HEK293T (cell line): ENCODE measurements around the gene NFKBIB.

Source experiments
- CTCF ChIA-PET: fragments of 350-600 bp; formaldehyde crosslinking; extraction: SDS; loops from one replicate; lab custom pipeline; 2021; ENCODE audit warnings: antibody characterized with exemption, inconsistent platforms; lab: Yijun Ruan, JAX
- POLR2A ChIA-PET: fragments of 350-600 bp; formaldehyde crosslinking; extraction: SDS; loops from one replicate; lab custom pipeline; 2020; ENCODE audit warnings: antibody characterized with exemption, inconsistent platforms; lab: Yijun Ruan, JAX
- DNase-seq: peaks from one replicate; pipeline ENCODE4 v3.0.0; 2012; ENCODE audit warnings: mixed read lengths; ENCODE audit errors: extremely low spot score
- ARNT ChIP-seq: fragments of 450-650 bp; IDR thresholded peaks from 2 replicates; pipeline ENCODE4 v1.6.1; 2017; ENCODE audit warnings: mild to moderate bottlenecking
- BHLHE40 ChIP-seq: fragments of 450-650 bp; IDR thresholded peaks from 2 replicates; pipeline ENCODE4 v1.6.1; 2016; ENCODE audit warnings: mild to moderate bottlenecking, moderate library complexity, borderline replicate concordance
- CTBP1 ChIP-seq: fragments of 450-650 bp; IDR thresholded peaks from 2 replicates; pipeline ENCODE4 v1.6.1; 2016; ENCODE audit warnings: borderline replicate concordance
- ELF4 ChIP-seq: fragments of 450-650 bp; IDR thresholded peaks from 2 replicates; pipeline ENCODE4 v1.6.1; 2017; ENCODE audit warnings: antibody characterized with exemption
- FOXA1 ChIP-seq: fragments of 450-650 bp; IDR thresholded peaks from 2 replicates; pipeline ENCODE4 v1.6.1; 2016; ENCODE audit warnings: mild to moderate bottlenecking
- FOXK2 ChIP-seq: fragments of 450-650 bp; IDR thresholded peaks from 2 replicates; pipeline ENCODE4 v1.6.1; 2016; ENCODE audit warnings: mild to moderate bottlenecking
- FOXM1 ChIP-seq: fragments of 450-650 bp; IDR thresholded peaks from 2 replicates; pipeline ENCODE4 v1.6.1; 2017; ENCODE audit warnings: mild to moderate bottlenecking, borderline replicate concordance
- HDGF ChIP-seq: fragments of 450-650 bp; IDR thresholded peaks from 2 replicates; pipeline ENCODE4 v1.6.1; 2017; ENCODE audit warnings: antibody characterized with exemption, borderline replicate concordance
- L3MBTL2 ChIP-seq: fragments of 450-650 bp; conservative IDR thresholded peaks from 2 replicates; pipeline ENCODE4 v1.6.1; 2016; ENCODE audit warnings: mild to moderate bottlenecking
- LEF1 ChIP-seq: fragments of 450-650 bp; IDR thresholded peaks from 2 replicates; pipeline ENCODE4 v1.6.1; 2017; ENCODE audit warnings: mild to moderate bottlenecking, borderline replicate concordance
- NFRKB ChIP-seq: fragments of 450-650 bp; IDR thresholded peaks from 2 replicates; pipeline ENCODE4 v1.6.1; 2016; ENCODE audit warnings: mild to moderate bottlenecking, moderate library complexity
- PKNOX1 ChIP-seq: fragments of 450-650 bp; IDR thresholded peaks from 2 replicates; pipeline ENCODE4 v1.6.1; 2016
- SP1 ChIP-seq: fragments of 450-650 bp; IDR thresholded peaks from 2 replicates; pipeline ENCODE4 v1.6.1; 2017
- SUZ12 ChIP-seq: fragments of 450-650 bp; IDR thresholded peaks from 2 replicates; pipeline ENCODE4 v1.6.1; 2016; ENCODE audit warnings: mild to moderate bottlenecking
- TARDBP ChIP-seq: fragments of 450-650 bp; IDR thresholded peaks from 2 replicates; pipeline ENCODE4 v1.6.1; 2016
- ZNF384 ChIP-seq: fragments of 450-650 bp; IDR thresholded peaks from 2 replicates; pipeline ENCODE4 v1.6.1; 2016

The NFKBIB gene

GRCh38 chr19:38919837-38920601, 20.2 kb downstream of the NFKBIB start:
- no peak for TF ChIP-seq ZNF384
- no peak for TF ChIP-seq SP1
- no peak for TF ChIP-seq ARNT
- no peak for TF ChIP-seq NFRKB
- TF ChIP-seq CTBP1, result no peak
- no peak for TF ChIP-seq FOXM1
- TF ChIP-seq LEF1, result no peak
- TF ChIP-seq HDGF, result no peak
- no peak for TF ChIP-seq L3MBTL2
- no peak for TF ChIP-seq ELF4
- no peak for TF ChIP-seq TARDBP
- TF ChIP-seq SUZ12, result no peak
- ChIA-PET POLR2A (interaction anchor here (1.5 kb wide), 1 partner anchor 10 kb away, joined by 6 read pairs; the partner anchor contains the start of genes MRPS12 and SARS2), CTCF (interaction anchor here (1.5 kb wide), 1 partner anchor 10 kb away, joined by 3 read pairs; the partner anchor contains the start of genes MRPS12 and SARS2)
- no peak for DNase-seq

- no peak for TF ChIP-seq BHLHE40
- peak; percentile 83 for TF ChIP-seq TARDBP
- no peak for TF ChIP-seq L3MBTL2
- DNase-seq, result no peak
- ChIA-PET CTCF (no interaction called here), POLR2A (interaction anchor here (0.7 to 1.2 kb wide), 2 partner anchors 9 to 14 kb away, joined by 3 read pairs; partner anchors contain the start of genes MRPS12 and SARS2)
These were observed 21.0 kb downstream of the NFKBIB start for GRCh38 chr19:38920602-38921419.

- ChIA-PET CTCF (no interaction called here), POLR2A (interaction anchor here (0.7 to 1.2 kb wide), 2 partner anchors 9 to 13 kb away, joined by 3 read pairs; partner anchors contain the start of genes MRPS12 and SARS2)
- no peak for DNase-seq
- TF ChIP-seq TARDBP (no peak), HDGF (no peak), ELF4 (no peak), BHLHE40 (no peak), SP1 (no peak), CTBP1 (no peak), ZNF384 (no peak), SUZ12 (no peak), NFRKB (no peak), FOXA1 (no peak), L3MBTL2 (no peak), ARNT (no peak)
These were observed 21.9 kb downstream of the NFKBIB start for GRCh38 chr19:38921420-38922274.

GRCh38 chr19:38922482-38922881, 22.7 kb downstream of the NFKBIB start:
- TF ChIP-seq FOXM1 (no peak), LEF1 (no peak), FOXK2 (no peak), HDGF (no peak), ARNT (no peak), L3MBTL2 (no peak)
- no peak for DNase-seq
- ChIA-PET CTCF (no interaction called here), POLR2A (no interaction called here)

GRCh38 chr19:38924388-38924787, 24.6 kb downstream of the NFKBIB start:
- TF ChIP-seq ELF4 (no peak), SUZ12 (no peak), FOXK2 (no peak), PKNOX1 (no peak), L3MBTL2 (no peak), TARDBP (no peak), FOXM1 (no peak), CTBP1 (no peak), ZNF384 (no peak), LEF1 (no peak), FOXA1 (no peak), SP1 (no peak), NFRKB (no peak), HDGF (no peak), ARNT (no peak), BHLHE40 (no peak)
- DNase-seq, result no peak
- ChIA-PET CTCF (interaction anchor here (0.6 kb wide), 1 partner anchor 409 kb away, joined by 3 read pairs; no protein-coding TSS in a partner anchor), POLR2A (no interaction called here)

GRCh38 chr19:38928391-38929001, 28.7 kb downstream of the NFKBIB start:
- CTCF ChIA-PET, result no interaction called here
- POLR2A ChIA-PET, result no interaction called here
- TF ChIP-seq HDGF, result no peak
- TF ChIP-seq NFRKB, result no peak
- TF ChIP-seq SUZ12, result no peak
- no peak for TF ChIP-seq SP1
- no peak for TF ChIP-seq L3MBTL2
- no peak for TF ChIP-seq BHLHE40
- TF ChIP-seq FOXK2, result no peak
- DNase-seq, result no peak
